Activated T-helper 2 cell treated with anti-CD3 and anti-CD28 coated beads, Interferon-gamma antibody, Interleukin-2, Interleukin-4, amounts not matched to agents 10 μg/mL and 5 μg/mL and 100 μg/mL, durations not matched to agents 14 hours and 24 hours and 36 hours (primary cell): ENCODE data around the gene TESK2. TPM values are rescaled to one million over a fixed set of nuclear protein-coding genes. Genes with fewer than 3 reads are reported as not detected.
A peak's percentile ranks its signal among the peaks of the same experiment; 100 is the strongest.
"Not testable (repeated sequence)": the region's sequence is repeated elsewhere in the genome, so short reads cannot be mapped to it uniquely, and the experiment has no call there.

Experiments
- DNase-seq: peaks from one replicate; pipeline ENCODE4 v3.0.0; 2021; ENCODE audit warnings: low spot score
- H3K27ac Mint-ChIP-seq: one replicate; pipeline ENCODE4 v1.8.0; 2021; ENCODE audit warnings: mixed read lengths
- H3K27me3 Mint-ChIP-seq: one replicate; pipeline ENCODE4 v1.8.0; 2021; ENCODE audit warnings: low read depth, mixed read lengths
- H3K36me3 Mint-ChIP-seq: one replicate; pipeline ENCODE4 v1.8.0; 2021; ENCODE audit warnings: low read depth, mixed read lengths
- H3K4me1 Mint-ChIP-seq: one replicate; pipeline ENCODE4 v1.8.0; 2021; ENCODE audit warnings: low read depth, mixed read lengths
- H3K4me3 Mint-ChIP-seq: one replicate; pipeline ENCODE4 v1.8.0; 2021; ENCODE audit warnings: low read depth, mild to moderate bottlenecking, moderate library complexity, mixed read lengths
- H3K9me3 Mint-ChIP-seq: one replicate; pipeline ENCODE4 v1.8.0; 2021; ENCODE audit warnings: mixed read lengths
- intact Hi-C: fragments of 100-400 bp; cut with micrococcal nuclease; formaldehyde crosslinking; loops from one replicate; pipeline ENCODE4 v1.15.1; 2023
- total RNA-seq: library from RNA; stranded (reverse); gene quantifications from 2 replicates; pipeline ENCODE4 v1.2.3, GENCODE V29; 2022

Gene TESK2
- total RNA-seq, 1 donor from 2014 or later = 2.3 TPM

DNA sequence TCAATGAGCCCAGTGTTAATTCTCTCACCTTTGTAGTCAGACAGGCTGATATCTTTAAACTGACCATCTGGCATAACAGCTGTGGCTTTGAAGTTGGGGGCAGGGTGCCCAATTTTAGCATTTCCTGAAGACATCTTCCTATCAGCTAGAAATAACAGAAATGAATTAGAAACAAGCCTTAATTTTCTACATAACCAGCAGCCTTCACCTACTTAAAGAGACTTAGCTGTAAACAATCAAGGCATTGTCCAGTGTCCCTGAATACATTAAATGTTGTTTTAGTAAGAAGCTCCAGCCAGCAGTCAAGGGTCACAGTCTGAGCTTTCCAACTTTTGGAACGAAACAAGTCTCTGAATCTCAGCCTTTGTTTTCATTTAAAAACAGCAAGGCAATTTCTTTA lies 27.9 kb upstream of the TESK2 start:
- Mint-ChIP-seq H3K36me3 (peaks cover 58% of the 10 kb centered on the region), H3K4me3 (peak overlapping the region; percentile 96), H3K27ac (no peak overlapping the region), H3K9me3 (no peaks in the 10 kb centered on the region), H3K27me3 (no peaks in the 10 kb centered on the region), H3K4me1 (peaks cover 41% of the 10 kb centered on the region)
- no peak for DNase-seq
- intact Hi-C loops = no loop called here

DNA sequence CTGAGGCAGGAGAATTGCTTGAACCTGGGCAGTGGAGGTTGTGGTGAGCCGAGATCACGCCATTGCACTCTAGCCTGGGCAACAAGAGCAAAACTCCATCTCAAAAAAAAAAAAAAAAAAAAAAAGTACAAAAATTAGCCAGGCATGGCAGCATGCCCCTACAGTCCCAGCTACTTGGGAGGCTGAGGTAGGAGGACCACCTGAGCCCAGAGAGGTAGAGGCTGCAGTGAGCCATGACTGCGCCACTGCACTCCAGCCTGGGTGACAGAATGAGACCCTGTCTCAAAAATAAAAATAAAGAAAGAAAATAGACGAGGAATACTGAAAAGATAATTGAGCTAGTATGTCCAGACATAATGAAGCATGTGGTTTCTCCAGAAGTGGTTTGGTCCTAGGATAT lies 27.4 kb upstream of the TESK2 start:
- H3K27me3 Mint-ChIP-seq, intact Hi-C loops, H3K9me3 Mint-ChIP-seq, H3K27ac Mint-ChIP-seq, DNase-seq: not testable (repeated sequence)
- peaks cover 39% of the 10 kb centered on the region for H3K4me1 Mint-ChIP-seq
- peak overlapping the region; percentile 96 for H3K4me3 Mint-ChIP-seq
- peaks cover 63% of the 10 kb centered on the region for H3K36me3 Mint-ChIP-seq

DNA sequence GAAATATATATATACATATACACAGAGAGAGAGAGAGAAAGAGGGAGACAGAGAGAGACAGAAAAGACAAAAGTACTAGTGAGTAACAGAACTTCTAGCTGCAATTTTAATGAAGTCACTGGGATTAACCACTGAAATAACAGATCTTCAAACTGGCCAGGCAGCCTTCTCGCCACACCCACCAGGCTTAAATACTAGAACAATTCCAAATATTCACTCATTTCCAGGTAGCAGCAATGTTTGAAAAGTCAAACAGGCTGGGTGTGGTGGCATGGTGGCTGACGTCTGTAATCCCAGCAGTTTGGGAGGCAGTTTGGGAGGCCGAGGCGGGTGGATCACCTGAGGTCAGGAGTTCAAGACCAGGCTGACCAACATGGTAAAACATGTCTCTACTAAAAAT lies 25.5 kb upstream of the TESK2 start:
- no peak for DNase-seq
- H3K4me1 Mint-ChIP-seq = peaks cover 30% of the 10 kb centered on the region
- intact Hi-C loops = no loop called here
- peaks cover 77% of the 10 kb centered on the region for H3K36me3 Mint-ChIP-seq
- H3K4me3 Mint-ChIP-seq = no peak overlapping the region
- H3K9me3 Mint-ChIP-seq = no peaks in the 10 kb centered on the region
- H3K27ac Mint-ChIP-seq = peak overlapping the region; percentile 33
- H3K27me3 Mint-ChIP-seq = no peaks in the 10 kb centered on the region

DNA sequence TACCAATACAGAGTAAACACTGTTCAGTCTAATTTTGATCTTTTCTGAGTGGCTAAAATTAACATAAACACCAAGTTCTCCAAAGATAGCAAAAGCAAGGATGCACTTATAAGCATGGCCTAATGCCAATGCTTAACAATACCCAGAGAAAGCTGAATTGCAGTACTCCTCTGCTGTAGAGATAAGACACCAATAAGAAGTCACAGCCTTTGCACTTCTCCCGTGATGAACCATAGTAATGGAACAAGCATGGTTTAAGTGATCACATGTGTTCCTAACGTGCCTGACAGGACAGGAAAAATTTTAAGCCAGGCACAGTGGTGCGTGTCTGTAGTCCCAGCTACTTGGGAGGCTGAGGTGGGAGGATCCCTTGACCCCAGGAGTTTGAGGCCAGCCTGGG lies 25.1 kb upstream of the TESK2 start:
- Mint-ChIP-seq H3K27ac (no peak overlapping the region), H3K9me3 (no peaks in the 10 kb centered on the region), H3K27me3 (no peaks in the 10 kb centered on the region), H3K36me3 (peaks cover 78% of the 10 kb centered on the region), H3K4me3 (no peak overlapping the region), H3K4me1 (peaks cover 30% of the 10 kb centered on the region)
- no peak for DNase-seq
- intact Hi-C loops = no loop called here

DNA sequence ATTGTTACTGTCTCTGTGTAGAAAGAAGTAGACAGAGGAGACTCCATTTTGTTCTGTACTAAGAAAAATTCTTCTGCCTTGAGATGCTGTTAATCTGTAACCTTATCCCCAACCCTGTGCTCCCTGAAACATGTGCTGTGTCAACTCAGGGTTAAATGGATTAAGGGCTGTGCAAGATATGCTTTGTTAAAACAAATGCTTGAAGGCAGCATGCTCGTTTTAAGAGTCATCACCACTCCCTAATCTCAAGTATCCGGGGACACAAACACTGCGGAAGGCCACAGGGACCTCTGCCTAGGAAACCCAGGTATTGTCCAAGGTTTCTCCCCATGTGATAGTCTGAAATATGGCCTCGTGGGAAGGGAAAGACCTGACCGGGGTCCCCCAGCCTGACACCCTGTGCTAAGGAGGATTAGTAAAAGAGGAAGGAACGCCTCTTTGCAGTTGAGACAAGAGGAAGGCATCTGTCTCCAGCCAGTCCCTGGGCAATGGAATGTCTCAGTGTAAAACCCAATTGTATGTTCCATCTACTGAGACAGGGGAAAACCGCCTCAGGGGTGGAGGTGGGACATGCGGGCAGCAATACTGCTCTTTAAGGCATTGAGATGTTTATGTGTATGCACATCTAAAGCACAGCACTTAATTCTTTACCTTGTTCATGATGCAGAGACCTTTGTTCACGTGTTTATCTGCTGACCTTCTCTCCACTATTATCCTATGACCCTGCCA lies 22.7 kb upstream of the TESK2 start:
- intact Hi-C loops, H3K9me3 Mint-ChIP-seq, H3K27ac Mint-ChIP-seq, H3K27me3 Mint-ChIP-seq, DNase-seq, H3K4me3 Mint-ChIP-seq: not testable (repeated sequence)
- H3K36me3 Mint-ChIP-seq = peaks cover 86% of the 10 kb centered on the region
- H3K4me1 Mint-ChIP-seq = peaks cover 22% of the 10 kb centered on the region

DNA sequence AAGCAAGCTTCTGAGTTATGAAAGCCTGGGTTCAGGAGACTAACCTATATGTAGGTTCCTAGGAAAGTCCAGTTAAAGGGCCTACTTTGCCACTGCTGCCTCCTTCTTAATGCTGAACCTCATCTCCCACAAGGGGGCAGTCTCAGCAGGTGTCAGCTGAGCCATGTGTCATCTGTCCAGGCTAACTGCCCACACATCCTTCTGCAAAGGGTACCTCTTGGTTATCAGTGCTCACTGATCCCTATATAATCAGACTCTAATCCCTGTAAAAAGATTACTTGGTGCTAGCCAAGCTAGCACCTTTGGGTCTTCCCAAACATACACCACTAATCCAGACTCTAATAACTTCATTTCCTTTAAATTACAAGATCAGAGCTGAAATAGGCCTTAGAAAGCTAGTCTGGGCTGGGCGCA lies 21.7 kb upstream of the TESK2 start:
- Mint-ChIP-seq H3K36me3 (peaks cover 88% of the 10 kb centered on the region), H3K4me3 (no peak overlapping the region), H3K4me1 (peaks cover 21% of the 10 kb centered on the region), H3K9me3 (no peaks in the 10 kb centered on the region), H3K27ac (peak overlapping the region; percentile 34), H3K27me3 (no peaks in the 10 kb centered on the region)
- peak; percentile 45 for DNase-seq
- intact Hi-C loops = loop anchor here (1.0 kb wide), 1 partner anchor 58 kb away; no protein-coding TSS in a partner anchor

DNA sequence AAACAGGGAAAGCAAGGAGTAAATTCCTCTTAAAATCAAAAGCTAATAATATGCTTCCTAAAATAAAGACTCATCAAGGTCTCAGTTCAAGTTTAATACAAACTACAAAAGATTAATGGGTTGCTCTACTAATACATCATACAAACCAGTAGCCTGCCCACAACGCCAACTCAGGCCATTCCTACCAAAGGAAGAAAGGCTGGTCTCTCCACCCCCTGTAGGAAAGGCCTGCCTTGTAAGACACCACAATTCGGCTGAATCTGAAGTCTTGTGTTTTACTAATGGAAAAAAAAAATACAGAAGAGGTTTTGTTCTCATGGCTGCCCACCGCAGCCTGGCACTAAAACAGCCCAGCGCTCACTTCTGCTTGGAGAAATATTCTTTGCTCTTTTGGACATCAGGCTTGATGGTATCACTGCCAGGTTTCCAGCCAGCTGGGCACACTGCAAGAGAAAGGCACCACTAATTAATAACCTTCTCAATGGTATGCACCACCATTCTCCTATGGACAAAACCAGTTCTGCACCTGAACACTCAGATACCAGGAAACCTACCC lies 20.1 kb upstream of the TESK2 start:
- Mint-ChIP-seq H3K27ac (peak overlapping the region; percentile 16), H3K4me1 (peaks cover 11% of the 10 kb centered on the region), H3K9me3 (no peaks in the 10 kb centered on the region), H3K36me3 (peaks cover 75% of the 10 kb centered on the region), H3K27me3 (no peaks in the 10 kb centered on the region), H3K4me3 (no peak overlapping the region)
- no peak for DNase-seq
- intact Hi-C loops = no loop called here

DNA sequence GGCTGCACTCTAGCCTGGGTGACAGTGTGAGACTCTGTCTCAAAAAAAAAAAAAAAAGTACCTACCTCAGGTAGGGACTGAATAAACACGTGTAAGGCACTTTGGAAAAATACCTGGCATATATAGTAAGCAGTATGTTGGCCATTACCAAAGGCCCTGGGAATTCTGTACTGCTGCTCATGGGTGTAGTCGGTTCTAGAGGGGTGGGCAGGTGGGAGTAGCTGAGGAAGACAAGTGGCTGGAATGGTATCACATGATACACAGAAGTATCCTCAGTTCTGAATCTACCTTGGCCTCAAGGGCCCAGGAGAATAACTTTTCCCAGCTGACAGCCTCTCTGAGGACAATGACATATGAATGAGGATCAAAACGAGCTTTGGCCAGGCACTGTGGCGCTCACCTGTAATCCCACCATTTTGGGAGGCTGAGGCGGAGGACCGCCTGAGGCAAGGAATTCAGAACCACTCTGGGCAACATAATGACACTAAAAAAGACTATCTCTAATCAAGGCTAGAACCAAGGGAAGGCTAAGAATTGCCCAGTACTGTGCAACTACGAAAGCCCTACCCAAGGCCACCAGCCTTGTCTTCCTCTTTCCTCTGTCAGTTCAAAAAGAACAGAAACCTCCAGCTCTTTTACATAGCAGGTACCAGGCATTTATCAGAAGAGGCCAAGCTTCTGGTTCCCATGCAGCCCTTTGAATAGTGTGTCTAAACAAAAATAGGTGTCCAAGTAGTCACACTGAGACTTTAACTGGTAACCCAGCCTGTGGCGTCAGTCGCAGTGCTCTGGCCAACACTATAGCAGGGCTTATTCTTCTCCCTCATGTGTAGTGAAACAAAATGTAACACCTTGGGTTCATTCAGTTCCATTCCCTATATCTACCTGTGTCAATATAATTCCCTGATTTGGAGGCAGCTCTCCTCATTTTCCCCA lies 19.3 kb upstream of the TESK2 start:
- H3K27ac Mint-ChIP-seq = peak overlapping the region; percentile 16
- DNase-seq = no peak
- H3K9me3 Mint-ChIP-seq = no peaks in the 10 kb centered on the region
- H3K27me3 Mint-ChIP-seq = no peaks in the 10 kb centered on the region
- intact Hi-C loops = no loop called here
- H3K4me3 Mint-ChIP-seq = no peak overlapping the region
- peaks cover 6% of the 10 kb centered on the region for H3K4me1 Mint-ChIP-seq
- peaks cover 67% of the 10 kb centered on the region for H3K36me3 Mint-ChIP-seq

DNA sequence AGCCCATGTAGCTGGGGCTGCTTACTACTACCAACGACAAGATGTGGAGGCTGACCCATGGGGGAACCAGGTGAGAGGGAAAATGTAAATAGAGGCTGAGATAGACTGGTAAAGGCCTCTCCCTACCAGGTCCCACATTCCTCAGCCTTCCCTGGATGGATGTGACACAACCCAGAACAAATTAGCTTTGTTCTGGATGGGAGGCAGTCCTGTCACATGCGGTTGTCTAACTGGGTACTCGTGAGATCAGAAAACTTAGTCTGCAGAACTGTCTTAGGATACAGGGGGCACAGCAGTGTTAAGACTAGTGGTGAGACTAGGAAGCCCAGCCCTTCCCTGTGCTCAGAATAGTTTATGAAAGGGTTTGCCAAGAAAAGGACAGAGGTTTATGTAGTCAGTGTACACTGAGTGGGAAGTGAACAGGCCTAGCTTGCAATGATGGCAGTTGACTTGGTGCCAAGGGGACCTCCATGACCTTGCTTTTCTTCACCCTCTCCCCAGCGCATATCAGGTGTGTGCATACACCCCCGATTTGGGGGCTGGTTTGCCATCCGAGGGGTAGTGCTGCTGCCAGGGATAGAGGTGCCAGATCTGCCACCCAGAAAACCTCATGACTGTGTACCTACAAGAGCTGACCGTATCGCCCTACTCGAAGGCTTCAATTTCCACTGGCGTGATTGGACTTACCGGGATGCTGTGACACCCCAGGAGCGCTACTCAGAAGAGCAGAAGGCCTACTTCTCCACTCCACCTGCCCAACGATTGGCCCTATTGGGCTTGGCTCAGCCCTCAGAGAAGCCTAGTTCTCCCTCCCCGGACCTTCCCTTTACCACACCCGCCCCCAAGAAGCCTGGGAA lies 17.6 kb upstream of the TESK2 start:
- H3K4me1 Mint-ChIP-seq = peaks cover 6% of the 10 kb centered on the region
- H3K27me3 Mint-ChIP-seq = no peaks in the 10 kb centered on the region
- H3K27ac Mint-ChIP-seq = no peak overlapping the region
- H3K4me3 Mint-ChIP-seq = no peak overlapping the region
- peaks cover 49% of the 10 kb centered on the region for H3K36me3 Mint-ChIP-seq
- intact Hi-C loops = no loop called here
- H3K9me3 Mint-ChIP-seq = no peaks in the 10 kb centered on the region
- no peak for DNase-seq

DNA sequence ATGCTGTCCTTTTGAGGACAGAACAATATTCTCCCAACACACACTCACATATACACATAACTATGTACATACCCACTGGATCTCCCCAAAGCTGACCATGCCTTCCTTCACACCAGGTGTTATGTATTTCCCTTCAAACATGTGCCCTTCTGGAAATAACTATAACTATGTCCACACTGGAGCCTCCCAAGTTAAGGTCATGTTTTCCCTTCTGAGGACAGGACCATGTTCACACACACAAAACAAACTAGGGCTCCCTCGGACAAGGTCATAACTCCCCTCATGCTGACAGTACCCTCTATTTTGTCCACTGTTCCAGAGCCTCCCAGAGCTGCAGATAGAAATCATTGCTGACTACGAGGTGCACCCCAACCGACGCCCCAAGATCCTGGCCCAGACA lies 16.9 kb upstream of the TESK2 start:
- Mint-ChIP-seq H3K4me1 (peaks cover 2% of the 10 kb centered on the region), H3K36me3 (peaks cover 44% of the 10 kb centered on the region), H3K27ac (no peak overlapping the region)

DNA sequence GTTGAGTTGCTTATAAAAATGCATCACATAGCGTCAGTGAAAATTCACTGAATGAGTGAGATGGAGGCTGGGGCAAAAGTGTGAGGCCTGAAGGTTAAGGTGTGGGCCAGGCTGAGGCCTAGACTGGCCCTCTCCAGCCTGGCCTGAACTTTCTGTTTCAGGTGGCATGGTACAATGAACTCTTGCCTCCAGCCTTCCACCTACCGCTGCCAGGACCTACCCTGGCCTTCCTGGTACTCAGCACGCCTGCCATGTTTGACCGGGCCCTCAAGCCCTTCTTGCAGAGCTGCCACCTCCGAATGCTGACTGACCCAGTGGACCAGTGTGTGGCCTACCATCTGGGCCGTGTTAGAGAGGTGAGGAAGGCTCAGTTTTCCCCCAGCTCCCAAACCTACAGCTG lies 16.2 kb upstream of the TESK2 start:
- Mint-ChIP-seq H3K27me3 (no peaks in the 10 kb centered on the region), H3K9me3 (no peaks in the 10 kb centered on the region), H3K27ac (no peak overlapping the region), H3K36me3 (peaks cover 38% of the 10 kb centered on the region), H3K4me3 (no peak overlapping the region), H3K4me1 (peaks cover 1% of the 10 kb centered on the region)
- intact Hi-C loops = no loop called here
- DNase-seq = no peak

More for the DNA sequence above, 16.9 kb upstream of the TESK2 start:
- H3K9me3 Mint-ChIP-seq = no peaks in the 10 kb centered on the region
- H3K4me3 Mint-ChIP-seq = no peak overlapping the region
- intact Hi-C loops = no loop called here
- no peak for DNase-seq
- H3K27me3 Mint-ChIP-seq = no peaks in the 10 kb centered on the region
